ENCODE data around the gene PSMC3IP. TPM values are rescaled to one million over a fixed set of nuclear protein-coding genes. Genes with fewer than 3 reads are reported as not detected.

PSMC3IP gene
- total and polyA plus RNA-seq, 2 experiments from 2014 or later: 1.9 to 3.7 TPM

GRCh38 chr17:42562388-42563142 is 15.0 kb downstream of the PSMC3IP start:
- Histone ChIP-seq H3K4me2 (peak overlapping the region; percentile 87), H3K4me1 (ENCODE audit: insufficient read depth) (peaks cover 19% of the 10 kb centered on the region), H3K27ac (peak overlapping the region; percentile 95), H2AFZ (no peak overlapping the region), H3K4me3 (peak overlapping the region; percentile 45), H3K9me2 (replicated peaks; ENCODE audit: insufficient read depth) (no peaks in the 10 kb centered on the region), H4K20me1 (ENCODE audit: insufficient read depth, poor library complexity, severe bottlenecking) (no peaks in the 10 kb centered on the region), H3K79me2 (peaks cover 35% of the 10 kb centered on the region), H3K9me3 (ENCODE audit: low read depth) (no peaks in the 10 kb centered on the region), H3K27me3 (no peaks in the 10 kb centered on the region), H3K36me3 (replicated peaks; ENCODE audit: insufficient read depth, low read depth) (no peaks in the 10 kb centered on the region)
- 26% methylated on average over 43 of the region's 48 CpGs for WGBS (ENCODE audit: low lambda C conversion rate, missing lambda C conversion rate)
- no peak for TF ChIP-seq EZH2 (IDR thresholded peaks at IDR 0.05; ENCODE audit: borderline replicate concordance)
- TF ChIP-seq EZH2phosphoT487 (IDR thresholded peaks at IDR 0.05; ENCODE audit: low read depth, severe bottlenecking, unreplicated experiment): no peak
- TF ChIP-seq CTCF (IDR thresholded peaks at IDR 0.05; ENCODE audit: poor library complexity): no peak
- DNase-seq (ENCODE audit: low spot score): peak; percentile 68

- TF ChIP-seq CTCF (IDR thresholded peaks at IDR 0.05; ENCODE audit: poor library complexity) (no peak), EZH2phosphoT487 (IDR thresholded peaks at IDR 0.05; ENCODE audit: low read depth, severe bottlenecking, unreplicated experiment) (no peak), EZH2 (IDR thresholded peaks at IDR 0.05; ENCODE audit: borderline replicate concordance) (no peak)
- Histone ChIP-seq H4K20me1 (ENCODE audit: insufficient read depth, poor library complexity, severe bottlenecking) (no peaks in the 10 kb centered on the region), H3K4me1 (ENCODE audit: insufficient read depth) (peaks cover 19% of the 10 kb centered on the region), H3K27ac (peak within 1 kb of the TSS; percentile 95), H3K79me2 (peaks cover 29% of the 10 kb centered on the region), H3K27me3 (no peaks in the 10 kb centered on the region), H3K9me2 (replicated peaks; ENCODE audit: insufficient read depth) (no peaks in the 10 kb centered on the region), H3K9me3 (ENCODE audit: low read depth) (no peaks in the 10 kb centered on the region), H3K4me3 (peak within 1 kb of the TSS; percentile 45), H3K36me3 (replicated peaks; ENCODE audit: insufficient read depth, low read depth) (no peaks in the 10 kb centered on the region), H3K4me2 (peak within 1 kb of the TSS; percentile 87), H2AFZ (peak within 1 kb of the TSS; percentile 89)
- peak; percentile 97 for DNase-seq (ENCODE audit: low spot score)
- 4% methylated on average over 26 of the region's 26 CpGs for WGBS (ENCODE audit: low lambda C conversion rate, missing lambda C conversion rate)
These were observed 15.6 kb downstream of the PSMC3IP start, which contains the start of gene COASY for GRCh38 chr17:42561897-42562387. Gene COASY (plus strand): TSS chr17:42562148. CDS start chr17:42562623, 475 bp downstream.

GRCh38 chr17:42560246-42560645 is 17.3 kb downstream of the PSMC3IP start:
- 92% methylated on average over 3 of the region's 3 CpGs for WGBS (ENCODE audit: low lambda C conversion rate, missing lambda C conversion rate)

More at GRCh38 chr17:42560246-42560645, 17.3 kb downstream of the PSMC3IP start:
- Histone ChIP-seq H4K20me1 (ENCODE audit: insufficient read depth, poor library complexity, severe bottlenecking) (no peaks in the 10 kb centered on the region), H3K27ac (no peak overlapping the region), H3K9me3 (ENCODE audit: low read depth) (no peaks in the 10 kb centered on the region), H3K36me3 (replicated peaks; ENCODE audit: insufficient read depth, low read depth) (no peaks in the 10 kb centered on the region), H3K4me2 (no peak overlapping the region), H2AFZ (no peak overlapping the region), H3K27me3 (no peaks in the 10 kb centered on the region), H3K79me2 (peaks cover 37% of the 10 kb centered on the region), H3K4me3 (no peak overlapping the region), H3K4me1 (ENCODE audit: insufficient read depth) (peaks cover 19% of the 10 kb centered on the region), H3K9me2 (replicated peaks; ENCODE audit: insufficient read depth) (no peaks in the 10 kb centered on the region)
- DNase-seq (ENCODE audit: low spot score): no peak
- TF ChIP-seq EZH2 (IDR thresholded peaks at IDR 0.05; ENCODE audit: borderline replicate concordance) (no peak), EZH2phosphoT487 (IDR thresholded peaks at IDR 0.05; ENCODE audit: low read depth, severe bottlenecking, unreplicated experiment) (no peak), CTCF (IDR thresholded peaks at IDR 0.05; ENCODE audit: poor library complexity) (no peak)

Measured in hepatocyte (in vitro differentiated cells).